Measurements from ENCODE around the gene KCNQ1OT1.

DNA sequence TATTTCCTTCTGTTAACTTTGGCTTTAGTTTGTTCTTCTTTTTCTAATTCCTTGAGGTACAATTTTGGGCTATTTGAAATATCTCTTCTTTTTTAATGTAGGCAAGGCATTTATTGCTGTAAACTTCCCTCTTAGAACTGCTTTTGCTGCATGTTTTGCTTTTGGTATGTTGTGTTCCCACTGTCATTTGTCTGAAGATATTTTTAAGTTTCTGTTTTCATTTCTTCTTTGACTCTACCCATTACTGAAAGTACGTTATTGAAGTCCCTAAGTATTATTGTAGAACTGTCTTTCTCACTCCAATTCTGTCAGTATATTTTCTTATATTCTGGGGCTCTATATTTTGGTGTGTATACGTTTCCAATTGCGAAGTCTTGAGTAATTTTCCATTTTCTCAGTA is 77.9 kb downstream of the KCNQ1OT1 start:
- TF ChIP-seq, protein P1, sequence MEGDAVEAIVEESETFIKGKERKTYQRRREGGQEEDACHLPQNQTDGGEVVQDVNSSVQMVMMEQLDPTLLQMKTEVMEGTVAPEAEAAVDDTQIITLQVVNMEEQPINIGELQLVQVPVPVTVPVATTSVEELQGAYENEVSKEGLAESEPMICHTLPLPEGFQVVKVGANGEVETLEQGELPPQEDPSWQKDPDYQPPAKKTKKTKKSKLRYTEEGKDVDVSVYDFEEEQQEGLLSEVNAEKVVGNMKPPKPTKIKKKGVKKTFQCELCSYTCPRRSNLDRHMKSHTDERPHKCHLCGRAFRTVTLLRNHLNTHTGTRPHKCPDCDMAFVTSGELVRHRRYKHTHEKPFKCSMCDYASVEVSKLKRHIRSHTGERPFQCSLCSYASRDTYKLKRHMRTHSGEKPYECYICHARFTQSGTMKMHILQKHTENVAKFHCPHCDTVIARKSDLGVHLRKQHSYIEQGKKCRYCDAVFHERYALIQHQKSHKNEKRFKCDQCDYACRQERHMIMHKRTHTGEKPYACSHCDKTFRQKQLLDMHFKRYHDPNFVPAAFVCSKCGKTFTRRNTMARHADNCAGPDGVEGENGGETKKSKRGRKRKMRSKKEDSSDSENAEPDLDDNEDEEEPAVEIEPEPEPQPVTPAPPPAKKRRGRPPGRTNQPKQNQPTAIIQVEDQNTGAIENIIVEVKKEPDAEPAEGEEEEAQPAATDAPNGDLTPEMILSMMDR (IDR thresholded peaks at IDR 0.05; ENCODE audit: low read depth, low read length, missing input control): no peak
- no peak for TF ChIP-seq ZBTB33 (IDR thresholded peaks at IDR 0.05)
- TF ChIP-seq NR2F2 (IDR thresholded peaks at IDR 0.05): no peak
- TF ChIP-seq SP1 (IDR thresholded peaks at IDR 0.05): no peak
- no peak for TF ChIP-seq YY1 (IDR thresholded peaks at IDR 0.05)
